Stimulated activated CD4-positive, alpha-beta T cell treated with anti-CD3 and anti-CD28 coated beads, TNF-alpha, amount 100 ng/mL, for 48 hours (primary cell): ENCODE measurements around the gene XAB2.

Experiments
- DNase-seq, 3 donors: peaks; one replicate each; pipeline ENCODE4 v3.0.0-alpha.2; 2020; ENCODE audit warnings: low read depth in 3 of 3

The XAB2 gene

DNA sequence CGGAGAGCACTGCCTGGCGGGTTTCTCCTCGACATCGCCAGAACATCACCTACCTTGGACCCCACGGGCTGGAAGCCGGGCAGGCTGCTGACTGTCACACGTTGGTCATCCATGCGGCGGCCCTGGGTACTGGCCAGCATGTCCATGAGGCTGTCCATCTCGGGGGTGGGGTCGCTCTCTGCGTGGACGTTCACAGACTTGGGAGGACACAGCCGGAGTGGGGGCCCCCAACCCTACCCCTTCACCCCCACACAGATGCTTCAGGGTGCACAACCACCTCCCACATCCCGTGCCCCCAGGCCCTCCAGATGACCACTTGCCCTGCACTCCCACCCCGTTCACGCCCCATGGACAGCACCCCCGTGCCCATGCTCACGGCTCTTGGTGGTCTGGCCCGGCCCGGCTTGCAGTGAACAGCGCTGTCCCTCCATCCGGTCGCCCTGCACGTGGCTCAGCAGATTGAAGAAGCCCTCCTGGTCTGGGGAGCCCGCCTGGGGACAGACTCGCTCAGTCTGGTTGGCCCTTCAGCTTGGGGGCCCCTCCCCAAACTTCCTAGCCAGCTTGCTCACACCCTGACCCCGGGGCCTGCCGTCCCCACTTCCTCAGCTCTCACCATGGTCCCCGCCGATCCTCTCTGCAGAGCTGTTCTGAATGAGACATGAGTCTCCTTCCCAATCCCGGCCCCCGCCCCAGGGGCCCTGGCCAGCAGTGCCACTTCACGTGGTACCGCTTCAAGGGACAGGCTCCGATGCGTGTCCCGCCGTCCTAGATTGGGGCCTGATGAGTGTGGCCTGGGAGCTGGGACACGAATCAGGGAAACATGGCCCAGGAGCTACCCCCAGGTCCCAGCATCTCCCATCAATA lies 3.2 kb upstream of the XAB2 start:
- DNase-seq = no peak

DNA sequence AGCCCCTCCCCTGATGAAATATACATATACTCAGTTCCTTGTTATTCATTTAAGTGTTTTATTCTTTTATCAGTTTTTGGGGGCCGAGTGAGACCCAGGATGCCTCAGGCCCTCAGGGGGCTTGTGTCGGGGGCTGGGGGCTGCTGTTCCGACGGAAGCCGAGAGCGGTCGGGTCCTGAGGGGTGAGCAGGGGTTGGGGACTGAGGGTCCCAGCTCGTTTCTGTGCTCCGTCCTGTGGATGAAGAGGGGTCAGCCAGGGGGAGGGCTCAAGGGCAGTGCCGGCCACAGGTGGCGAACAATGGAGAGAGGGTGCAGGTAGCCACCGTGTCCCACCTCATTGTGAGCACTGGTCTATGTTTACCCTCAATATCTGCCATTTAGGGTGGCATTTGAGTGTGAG lies 2.2 kb upstream of the XAB2 start:
- DNase-seq = no peak

DNA sequence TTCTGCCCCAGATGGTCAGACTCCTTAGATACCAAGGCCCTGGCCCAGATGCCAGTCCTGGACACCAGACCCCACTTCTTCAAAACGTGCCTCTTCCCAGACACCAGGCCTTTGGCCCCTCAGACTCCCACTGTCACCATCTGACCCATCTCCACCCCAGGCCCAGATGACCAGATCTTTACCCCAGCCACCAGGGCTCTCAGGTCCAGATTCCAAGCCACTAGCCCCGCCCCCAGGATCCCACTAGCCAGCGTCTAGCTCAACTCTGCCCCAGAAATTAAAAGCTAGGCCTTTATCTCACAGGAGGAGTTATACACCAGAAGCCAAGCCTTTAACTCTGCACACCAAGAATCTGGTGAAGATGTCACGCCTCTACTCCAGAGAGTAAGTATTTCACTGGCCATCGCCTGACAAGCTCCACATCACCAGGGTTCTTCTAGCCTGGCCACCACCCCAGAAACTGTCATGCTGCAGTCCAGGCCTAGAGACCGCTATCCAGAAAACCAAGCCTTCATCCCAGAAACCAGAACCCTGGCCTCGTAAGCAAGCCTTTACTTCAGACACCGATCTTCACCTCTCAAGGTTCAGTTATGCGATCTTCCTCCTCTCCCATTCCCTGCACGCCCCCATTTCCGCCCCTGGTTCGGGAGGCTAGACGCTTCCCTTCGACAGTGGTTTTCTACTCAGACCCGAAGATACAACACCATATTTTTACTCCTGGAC lies 595 bp downstream of the XAB2 start:
- DNase-seq = no peak

- no peak for DNase-seq
Measured at GRCh38 chr19:7627166-7627565, 2.2 kb downstream of the XAB2 start.

GRCh38 chr19:7625763-7626372 lies 3.5 kb downstream of the XAB2 start:
- DNase-seq = no peak

GRCh38 chr19:7624810-7625209 lies 4.5 kb downstream of the XAB2 start:
- no peak for DNase-seq

- DNase-seq = no peak
Measured at GRCh38 chr19:7623725-7624603, 5.4 kb downstream of the XAB2 start.

- DNase-seq = no peak
Measured at GRCh38 chr19:7622933-7623685, 6.2 kb downstream of the XAB2 start.

DNA sequence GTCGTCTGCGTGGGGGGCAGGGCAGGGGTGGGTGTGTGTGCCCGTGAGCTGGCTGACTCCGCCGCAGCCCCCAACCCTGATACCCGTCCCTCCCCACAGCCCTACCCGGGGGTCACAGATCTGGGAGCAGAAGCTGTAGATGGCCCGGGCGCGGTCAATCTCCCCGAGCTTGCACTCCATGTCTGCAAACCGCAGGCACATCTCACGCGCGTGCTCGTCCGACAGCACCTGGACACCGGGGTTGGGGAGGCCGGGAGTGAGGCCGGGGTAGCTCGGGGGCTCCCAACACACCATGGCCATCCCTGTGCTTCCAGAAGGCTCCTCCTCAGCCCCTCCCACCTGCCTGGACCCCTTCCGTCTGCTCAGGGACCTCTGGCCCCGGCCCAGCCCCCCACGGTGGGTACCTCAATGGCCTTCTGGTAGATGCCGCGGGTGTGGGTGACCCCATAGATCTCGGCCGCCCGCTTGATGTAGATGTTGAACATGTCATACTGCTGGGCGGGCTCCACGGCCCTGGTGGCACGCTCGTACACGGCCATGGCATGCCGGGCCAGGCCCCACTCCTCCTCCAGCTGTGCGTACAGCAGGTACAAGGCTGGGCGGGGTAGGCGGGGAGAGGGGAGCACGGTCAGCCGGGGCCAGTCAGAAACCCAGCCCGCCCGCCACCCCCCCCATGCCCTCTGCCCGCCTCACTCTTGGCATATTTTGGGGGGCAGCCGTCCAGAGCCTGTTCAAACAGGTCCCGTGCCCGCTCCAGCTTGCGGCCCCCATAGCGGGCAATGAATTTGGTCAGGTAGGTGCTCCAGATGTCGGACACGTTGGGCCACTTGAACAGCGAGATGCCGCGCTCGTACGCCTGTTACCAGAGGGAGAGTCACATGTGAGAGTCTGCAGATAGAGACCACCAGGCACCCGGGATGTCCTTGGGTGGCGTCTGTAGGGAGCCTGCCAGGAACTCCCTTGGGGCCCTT lies 8.6 kb downstream of the XAB2 start:
- DNase-seq = no peak

GRCh38 chr19:7619671-7620441 lies 9.5 kb downstream of the XAB2 start:
- DNase-seq = no peak

DNA sequence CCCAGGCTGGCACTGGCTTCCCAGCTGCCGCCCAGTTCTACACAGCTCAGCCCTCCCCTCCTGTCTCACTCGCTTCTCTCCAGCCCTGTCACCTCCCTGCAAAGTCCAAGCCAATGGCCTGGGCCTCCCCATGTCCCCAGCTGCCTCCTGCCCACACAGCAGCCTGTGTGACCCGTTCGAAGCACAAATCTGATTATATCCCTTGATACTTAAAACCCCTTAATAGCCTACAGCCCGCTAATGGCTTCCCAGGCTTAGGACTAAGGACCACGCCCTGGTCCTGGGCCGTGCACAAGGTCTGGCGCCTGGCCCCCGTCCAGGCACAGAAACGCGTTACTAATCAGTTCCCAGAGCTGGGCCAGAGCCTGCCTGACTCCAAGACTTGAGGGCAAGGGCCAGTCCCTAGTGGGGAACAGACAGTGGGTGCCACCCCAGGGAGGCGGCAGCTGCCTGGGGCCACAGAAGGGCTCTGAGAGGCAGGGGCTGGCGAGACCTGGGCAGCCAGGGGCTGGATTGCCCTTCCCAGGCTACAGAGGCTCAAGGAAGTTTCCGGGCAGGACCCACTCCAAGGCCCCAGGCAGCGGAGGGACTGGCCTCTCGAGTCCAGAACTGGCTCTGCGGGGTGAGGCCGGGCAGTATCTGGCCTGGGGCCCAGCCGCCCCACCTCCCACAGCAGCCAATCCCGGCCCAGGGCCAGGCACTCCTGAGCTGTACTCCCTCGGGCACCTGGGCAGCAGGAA lies 10.4 kb downstream of the XAB2 start:
- no peak for DNase-seq

- DNase-seq = no peak
Measured at GRCh38 chr19:7618348-7618747, 11.0 kb downstream of the XAB2 start.

DNA sequence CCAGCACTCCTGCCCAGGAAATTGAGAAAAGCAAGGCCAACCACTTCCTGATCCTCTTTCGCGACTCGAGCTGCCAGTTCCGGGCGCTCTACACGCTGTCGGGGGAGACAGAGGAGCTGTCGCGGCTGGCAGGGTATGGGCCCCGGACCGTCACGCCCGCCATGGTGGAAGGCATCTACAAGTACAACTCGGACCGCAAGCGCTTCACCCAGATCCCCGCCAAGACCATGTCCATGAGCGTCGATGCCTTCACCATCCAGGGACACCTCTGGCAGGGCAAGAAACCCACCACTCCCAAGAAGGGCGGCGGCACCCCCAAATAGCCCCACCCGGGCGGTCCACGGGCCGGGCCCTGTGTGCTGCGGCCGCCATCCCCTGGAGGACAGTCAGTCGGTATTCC lies 11.6 kb downstream of the XAB2 start:
- DNase-seq = no peak

- DNase-seq = no peak
Measured at GRCh38 chr19:7617172-7617571, 12.2 kb downstream of the XAB2 start.

DNA sequence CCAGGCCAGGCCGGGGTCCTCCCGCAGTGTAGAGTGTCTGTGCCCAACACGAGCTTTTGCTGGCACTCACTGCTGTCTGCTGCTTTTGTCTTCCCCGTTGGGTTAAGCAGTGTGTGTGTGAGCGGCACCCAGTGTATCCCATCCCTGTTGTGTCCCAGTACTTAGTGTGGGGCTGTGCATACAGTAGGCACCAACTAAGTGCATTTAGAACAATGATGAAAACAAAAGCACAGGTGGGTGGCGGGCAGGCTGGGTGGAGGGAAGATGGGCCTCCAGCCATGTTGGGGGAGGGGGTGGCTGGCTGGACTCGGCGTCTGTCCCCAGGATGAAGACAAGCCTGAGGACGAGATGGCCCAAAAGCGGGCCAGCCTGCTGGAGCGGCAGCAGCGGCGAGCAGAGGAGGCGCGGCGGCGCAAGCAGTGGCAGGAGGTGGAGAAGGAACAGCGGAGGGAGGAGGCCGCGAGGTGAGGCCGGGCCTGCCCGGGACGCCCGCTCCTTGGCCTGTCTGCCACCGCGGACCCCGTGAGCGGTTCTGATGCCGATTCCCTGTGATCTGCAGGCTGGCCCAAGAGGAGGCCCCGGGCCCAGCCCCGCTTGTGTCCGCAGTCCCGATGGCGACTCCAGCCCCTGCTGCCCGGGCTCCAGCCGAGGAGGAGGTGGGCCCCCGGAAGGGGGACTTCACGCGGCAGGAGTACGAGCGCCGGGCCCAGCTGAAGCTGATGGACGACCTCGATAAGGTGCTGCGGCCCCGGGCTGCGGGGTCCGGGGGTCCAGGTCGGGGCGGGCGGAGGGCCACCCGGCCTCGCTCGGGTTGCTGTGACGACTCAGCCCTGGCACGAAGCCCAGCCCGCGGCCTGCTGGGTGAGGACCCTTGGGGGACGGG lies 14.2 kb downstream of the XAB2 start:
- no peak for DNase-seq

DNA sequence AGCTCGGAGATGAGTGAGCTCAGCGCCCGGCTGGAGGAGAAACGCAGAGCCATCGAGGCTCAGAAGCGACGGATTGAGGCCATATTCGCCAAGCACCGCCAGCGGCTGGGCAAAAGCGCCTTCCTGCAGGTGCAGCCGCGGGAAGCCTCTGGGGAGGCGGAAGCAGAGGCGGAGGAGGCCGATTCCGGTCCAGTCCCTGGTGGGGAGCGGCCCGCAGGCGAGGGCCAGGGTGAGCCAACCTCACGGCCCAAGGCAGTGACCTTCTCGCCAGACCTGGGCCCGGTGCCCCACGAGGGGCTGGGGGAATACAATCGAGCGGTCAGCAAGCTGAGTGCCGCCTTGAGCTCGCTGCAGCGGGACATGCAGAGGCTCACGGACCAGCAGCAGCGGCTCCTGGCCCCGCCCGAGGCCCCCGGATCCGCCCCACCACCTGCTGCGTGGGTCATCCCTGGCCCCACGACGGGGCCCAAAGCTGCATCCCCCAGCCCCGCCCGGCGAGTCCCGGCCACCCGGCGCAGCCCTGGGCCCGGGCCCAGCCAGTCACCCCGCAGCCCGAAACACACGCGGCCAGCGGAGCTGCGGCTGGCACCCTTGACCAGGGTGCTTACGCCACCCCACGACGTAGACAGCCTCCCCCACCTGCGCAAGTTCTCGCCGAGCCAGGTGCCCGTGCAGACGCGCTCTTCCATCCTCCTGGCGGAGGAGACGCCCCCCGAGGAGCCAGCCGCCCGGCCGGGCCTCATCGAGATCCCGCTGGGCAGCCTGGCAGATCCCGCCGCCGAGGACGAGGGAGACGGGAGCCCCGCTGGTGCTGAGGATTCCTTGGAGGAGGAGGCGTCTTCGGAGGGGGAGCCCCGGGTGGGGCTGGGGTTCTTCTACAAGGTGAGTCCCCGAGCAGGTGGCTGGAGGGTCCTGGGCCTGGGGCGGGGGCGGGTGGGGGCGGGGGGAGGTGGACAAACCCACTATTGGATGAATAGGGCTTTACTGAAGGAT lies 16.8 kb downstream of the XAB2 start:
- no peak for DNase-seq
